PC-3 (cell line): ENCODE results near the gene CCNQ. TPM values are rescaled to one million over a fixed set of nuclear protein-coding genes. Genes with fewer than 3 reads are reported as not detected.

Experiments used
- ATAC-seq: fragments of 200-7000 bp; cut with Tn5 transposase; 2 replicates; pipeline ENCODE4 v1.9.1; 2020; ENCODE audit warnings: mild to moderate bottlenecking, moderate library complexity
- BruUV-seq: library from RNA; stranded (reverse); fragments of 400-500 nt; replicated peaks from 2 replicates; lab custom pipeline; 2021; lab: Mats Ljungman, UMichigan
- CTCF ChIA-PET: fragments of 300-600 bp; sonication (Branson Sonifier 250); formaldehyde crosslinking; loops from one replicate; lab custom pipeline; 2022; ENCODE audit warnings: antibody characterized with exemption; lab: Charles Lee
- POLR2A ChIA-PET: fragments of 300-600 bp; sonication (Branson Sonifier 250); formaldehyde crosslinking; loops from one replicate; lab custom pipeline; 2022; ENCODE audit warnings: antibody characterized with exemption; ENCODE audit not compliant: unreplicated experiment; lab: Charles Lee
- DNase-seq: peaks from one replicate; pipeline ENCODE4 v3.0.0-alpha.2; 2015
- H2AFZ ChIP-seq: fragments of 300-600 bp; sonication (generic); 2 replicates; pipeline ENCODE4 v1.6.0; 2016; ENCODE audit warnings: antibody characterized with exemption, low read length
- H3F3A ChIP-seq: fragments of 300-600 bp; sonication (generic); one replicate; pipeline ENCODE4 v1.6.0; 2017; ENCODE audit warnings: antibody characterized with exemption, low read length, control low read depth, mild to moderate bottlenecking; ENCODE audit not compliant: unreplicated experiment
- H3K27ac ChIP-seq: fragments of 300-600 bp; sonication (generic); 2 replicates; pipeline ENCODE4 v1.5.1; 2016; ENCODE audit warnings: mild to moderate bottlenecking, low read length
- H3K27me3 ChIP-seq: fragments of 300-600 bp; sonication (generic); 2 replicates; pipeline ENCODE4 v1.6.1; 2016; ENCODE audit warnings: low read length, mixed read lengths
- H3K36me3 ChIP-seq: fragments of 300-600 bp; sonication (generic); 2 replicates; pipeline ENCODE4 v1.6.1; 2016; ENCODE audit warnings: low read depth, mixed run types, low read length, mixed read lengths
- H3K4me1 ChIP-seq: fragments of 300-600 bp; sonication (generic); 2 replicates; pipeline ENCODE4 v1.5.1; 2016; ENCODE audit warnings: low read length; ENCODE audit not compliant: insufficient read depth
- H3K4me2 ChIP-seq: fragments of 300-600 bp; sonication (generic); 2 replicates; pipeline ENCODE4 v1.6.0; 2016; ENCODE audit warnings: low read length
- H3K4me3 ChIP-seq: fragments of 300-600 bp; sonication (generic); 2 replicates; pipeline ENCODE4 v1.5.1; 2016; ENCODE audit warnings: mild to moderate bottlenecking, low read length, mixed read lengths
- H3K79me2 ChIP-seq: fragments of 300-600 bp; sonication (generic); 2 replicates; pipeline ENCODE4 v1.6.1; 2017; ENCODE audit warnings: low read length, mixed read lengths
- H3K9ac ChIP-seq: fragments of 300-600 bp; sonication (generic); 2 replicates; pipeline ENCODE4 v1.6.0; 2016; ENCODE audit warnings: mild to moderate bottlenecking, low read length
- H3K9me2 ChIP-seq: fragments of 300-600 bp; sonication (generic); replicated peaks from 2 replicates; pipeline ENCODE4 v1.6.1; 2016; ENCODE audit warnings: mixed run types, low read length, mixed read lengths
- H3K9me3 ChIP-seq: fragments of 300-600 bp; sonication (generic); 2 replicates; pipeline ENCODE4 v1.6.1; 2016; ENCODE audit warnings: low read length, mixed read lengths
- H4K20me1 ChIP-seq: fragments of 300-600 bp; sonication (generic); 2 replicates; pipeline ENCODE4 v1.6.1; 2016; ENCODE audit warnings: low read length, mixed read lengths
- CTCF ChIP-seq: fragments of 300-600 bp; sonication (generic); conservative IDR thresholded peaks from 2 replicates; pipeline ENCODE4 v1.5.1; 2017; ENCODE audit warnings: antibody characterized with exemption, low read depth, mild to moderate bottlenecking, low read length
- EZH2 ChIP-seq: fragments of 300-600 bp; sonication (generic); IDR thresholded peaks from one replicate; pipeline ENCODE4 v1.6.1; 2017; ENCODE audit warnings: antibody characterized with exemption, mild to moderate bottlenecking, low read length; ENCODE audit not compliant: unreplicated experiment
- EZH2phosphoT487 ChIP-seq: fragments of 300-600 bp; sonication (generic); IDR thresholded peaks from 2 replicates; pipeline ENCODE4 v1.6.1; 2018; ENCODE audit warnings: mild to moderate bottlenecking, antibody characterized with exemption, low read length, borderline replicate concordance
- intact Hi-C: fragments of 100-400 bp; cut with micrococcal nuclease; formaldehyde crosslinking; loops from 2 replicates; pipeline ENCODE4 v1.9.0; 2023
- total RNA-seq: library from RNA; depleted of rRNA; stranded (reverse); fragments of >200 nt; gene quantifications from 2 replicates; pipeline ENCODE4 v1.2.3, GENCODE V29; 2014

The CCNQ gene
- total RNA-seq, 1 experiment from 2014 or later, result 110 TPM

GRCh38 chrX:153642655-153643430 lies 43.9 kb upstream of the CCNQ start:
- TF ChIP-seq EZH2phosphoT487 (no peak), EZH2 (no peak), CTCF (no peak)
- Histone ChIP-seq H3K36me3 (no peaks in the 10 kb centered on the region), H3K9ac (no peak overlapping the region), H3K4me3 (no peak overlapping the region), H3K9me3 (no peaks in the 10 kb centered on the region), H3K4me1 (no peaks in the 10 kb centered on the region; the same call in 1 of the 2 replicates), H4K20me1 (no peaks in the 10 kb centered on the region), H3K27ac (no peak overlapping the region), H2AFZ (no peak overlapping the region), H3K9me2 (no peaks in the 10 kb centered on the region), H3K4me2 (peak overlapping the region; percentile 85; the same call in 1 of the 2 replicates), H3K79me2 (no peaks in the 10 kb centered on the region), H3K27me3 (peaks cover 23% of the 10 kb centered on the region), H3F3A (no peaks in the 10 kb centered on the region)
- ChIA-PET CTCF (no interaction called here), POLR2A (no interaction called here)
- no TSS peak for BruUV-seq
- ATAC-seq, result no peak
- no peak for DNase-seq
- intact Hi-C loops, result no loop called here

GRCh38 chrX:153642051-153642654 lies 43.2 kb upstream of the CCNQ start:
- no peak overlapping the region for H3K4me2 ChIP-seq
- no peak overlapping the region for H2AFZ ChIP-seq
- H3F3A ChIP-seq, result no peaks in the 10 kb centered on the region
- H3K27ac ChIP-seq, result no peak overlapping the region
- no peaks in the 10 kb centered on the region for H3K36me3 ChIP-seq
- no TSS peak for BruUV-seq
- H3K9me3 ChIP-seq, result no peaks in the 10 kb centered on the region
- no peak overlapping the region for H3K4me3 ChIP-seq
- ChIA-PET CTCF (no interaction called here), POLR2A (interaction anchor here (0.6 kb wide), 1 partner anchor 169 kb away, joined by 3 read pairs; no protein-coding TSS in a partner anchor)
- intact Hi-C loops, result no loop called here
- H3K9ac ChIP-seq, result no peak overlapping the region
- H3K4me1 ChIP-seq, result no peaks in the 10 kb centered on the region; the same call in 1 of the 2 replicates
- H3K27me3 ChIP-seq, result peaks cover 23% of the 10 kb centered on the region
- no peak for ATAC-seq
- no peak for DNase-seq
- H3K9me2 ChIP-seq, result no peaks in the 10 kb centered on the region
- no peaks in the 10 kb centered on the region for H4K20me1 ChIP-seq
- TF ChIP-seq CTCF, result no peak
- TF ChIP-seq EZH2phosphoT487, result no peak
- no peak for TF ChIP-seq EZH2
- H3K79me2 ChIP-seq, result no peaks in the 10 kb centered on the region
